H9 (cell line): ENCODE measurements around the gene BLMH. TPM values are rescaled to one million over a fixed set of nuclear protein-coding genes. Genes with fewer than 3 reads are reported as not detected.

Experiments used
- DNase-seq: peaks from one replicate; pipeline ENCODE4 v3.0.0-alpha.2; 2017
- H2AFZ ChIP-seq: one replicate; pipeline ENCODE4 v1.6.1; 2013; ENCODE audit warnings: mild to moderate bottlenecking, low read length, control low read depth, moderate library complexity
- H2AK5ac ChIP-seq: 2 replicates; pipeline ENCODE4 v1.6.1; 2013; ENCODE audit warnings: low read length, control low read depth, mixed read lengths; ENCODE audit not compliant: insufficient read length
- H2BK120ac ChIP-seq: one replicate; pipeline ENCODE4 v1.6.1; 2013; ENCODE audit warnings: low read depth, mild to moderate bottlenecking, low read length, control low read depth, inconsistent platforms; ENCODE audit not compliant: poor library complexity, severe bottlenecking
- H2BK12ac ChIP-seq: 2 replicates; pipeline ENCODE4 v1.6.1; 2013; ENCODE audit warnings: low read length, control low read depth, mixed read lengths, low read depth; ENCODE audit not compliant: insufficient read length
- H2BK15ac ChIP-seq: 2 replicates; pipeline ENCODE4 v1.6.1; 2013; ENCODE audit warnings: low read depth, low read length, control low read depth
- H2BK20ac ChIP-seq: one replicate; pipeline ENCODE4 v1.6.1; 2013; ENCODE audit warnings: low read depth, mild to moderate bottlenecking, low read length, control low read depth, inconsistent platforms; ENCODE audit not compliant: poor library complexity, severe bottlenecking
- H2BK5ac ChIP-seq: 2 replicates; pipeline ENCODE4 v1.6.1; 2013; ENCODE audit warnings: low read length, control low read depth, mixed read lengths; ENCODE audit not compliant: insufficient read length
- H3K14ac ChIP-seq: 2 replicates; pipeline ENCODE4 v1.6.1; 2013; ENCODE audit warnings: low read length, control low read depth; ENCODE audit not compliant: insufficient read depth
- H3K18ac ChIP-seq: 2 replicates; pipeline ENCODE4 v1.6.1; 2013; ENCODE audit warnings: low read depth, mild to moderate bottlenecking, mixed read lengths, low read length, control low read depth; ENCODE audit not compliant: insufficient read length
- H3K23ac ChIP-seq: 2 replicates; pipeline ENCODE4 v1.6.1; 2013; ENCODE audit warnings: low read length, control low read depth, mixed read lengths, low read depth; ENCODE audit not compliant: insufficient read length
- H3K23me2 ChIP-seq: 2 replicates; pipeline ENCODE4 v1.6.1; 2013; ENCODE audit warnings: low read depth, mild to moderate bottlenecking, mixed read lengths, low read length, control low read depth; ENCODE audit not compliant: insufficient read length, poor library complexity, severe bottlenecking
- H3K27ac ChIP-seq: 2 replicates; pipeline ENCODE4 v1.5.1; 2013; ENCODE audit warnings: low read length, control low read depth, mixed read lengths, low read depth; ENCODE audit not compliant: insufficient read length
- H3K27me3 ChIP-seq: 2 replicates; pipeline ENCODE4 v1.6.1; 2013; ENCODE audit warnings: low read length, control low read depth, inconsistent platforms; ENCODE audit not compliant: insufficient read depth
- H3K4ac ChIP-seq: 2 replicates; pipeline ENCODE4 v1.6.1; 2013; ENCODE audit warnings: low read depth, mild to moderate bottlenecking, control low read depth, inconsistent platforms, low read length, moderate library complexity
- H3K4me1 ChIP-seq: 2 replicates; pipeline ENCODE4 v1.6.1; 2013; ENCODE audit warnings: low read length, control low read depth, inconsistent platforms; ENCODE audit not compliant: insufficient read depth
- H3K4me2 ChIP-seq: 2 replicates; pipeline ENCODE4 v1.6.1; 2013; ENCODE audit warnings: low read length, control low read depth, mixed read lengths; ENCODE audit not compliant: insufficient read length, insufficient read depth
- H3K56ac ChIP-seq: 2 replicates; pipeline ENCODE4 v1.6.1; 2013; ENCODE audit warnings: low read depth, mild to moderate bottlenecking, mixed read lengths, low read length, control low read depth; ENCODE audit not compliant: insufficient read length
- H3K79me1 ChIP-seq: 2 replicates; pipeline ENCODE4 v1.6.1; 2013; ENCODE audit warnings: low read depth, mild to moderate bottlenecking, moderate library complexity, low read length, control low read depth, inconsistent platforms; ENCODE audit not compliant: insufficient read depth, poor library complexity, severe bottlenecking
- H3K79me2 ChIP-seq: 2 replicates; pipeline ENCODE4 v1.6.1; 2013; ENCODE audit warnings: low read length, control low read depth, inconsistent platforms; ENCODE audit not compliant: insufficient read depth
- H3K9ac ChIP-seq: 2 replicates; pipeline ENCODE4 v1.6.1; 2013; ENCODE audit warnings: low read length, control low read depth, mixed read lengths; ENCODE audit not compliant: insufficient read length; ENCODE audit errors: extremely low read depth
- H3K9me3 ChIP-seq: one replicate; pipeline ENCODE4 v1.6.1; 2013; ENCODE audit warnings: low read depth, low read length, inconsistent platforms; ENCODE audit not compliant: control insufficient read depth
- H3T11ph ChIP-seq: one replicate; pipeline ENCODE4 v1.6.1; 2013; ENCODE audit warnings: mild to moderate bottlenecking, low read length, control low read depth, inconsistent platforms
- H4K20me1 ChIP-seq: one replicate; pipeline ENCODE4 v1.6.1; 2013; ENCODE audit not compliant: control insufficient read depth, insufficient read length, insufficient read depth
- H4K5ac ChIP-seq: 2 replicates; pipeline ENCODE4 v1.6.1; 2013; ENCODE audit warnings: low read depth, mild to moderate bottlenecking, mixed read lengths, low read length, control low read depth; ENCODE audit not compliant: insufficient read length
- H4K8ac ChIP-seq: replicated peaks from 2 replicates; pipeline ENCODE4 v1.6.1; 2013; ENCODE audit warnings: low read length, control low read depth, mixed read lengths, low read depth; ENCODE audit not compliant: insufficient read length
- H4K91ac ChIP-seq: 2 replicates; pipeline ENCODE4 v1.6.1; 2013; ENCODE audit warnings: low read depth, mild to moderate bottlenecking, moderate library complexity, mixed read lengths, low read length, control low read depth; ENCODE audit not compliant: insufficient read length
- H3K27ac Mint-ChIP-seq, 3 experiments: 2 replicates in 2 of 3; 3 replicates in 1 of 3; pipeline ENCODE4 v1.8.0; 2020 to 2021; ENCODE audit warnings: mixed read lengths in 3 of 3, mild to moderate bottlenecking in 1 of 3, moderate library complexity in 1 of 3
- H3K27me3 Mint-ChIP-seq: 2 replicates; pipeline ENCODE4 v1.8.0; 2021; ENCODE audit warnings: low read depth, mild to moderate bottlenecking, moderate library complexity, mixed read lengths
- H3K36me3 Mint-ChIP-seq, 3 experiments: 2 replicates in 2 of 3; 3 replicates in 1 of 3; pipeline ENCODE4 v1.8.0; 2020 to 2021; ENCODE audit warnings: low read depth in 3 of 3, mixed read lengths in 3 of 3; ENCODE audit not compliant: insufficient read depth in 1 of 3
- H3K4me1 Mint-ChIP-seq, 2 experiments: 2 replicates each; pipeline ENCODE4 v1.8.0; 2020; ENCODE audit warnings: mixed read lengths in 2 of 2
- H3K4me3 Mint-ChIP-seq, 2 experiments: 2 replicates in 1 of 2; 3 replicates in 1 of 2; pipeline ENCODE4 v1.8.0; 2020 to 2021; ENCODE audit warnings: mild to moderate bottlenecking in 2 of 2, mixed read lengths in 2 of 2, moderate library complexity in 1 of 2
- H3K9me3 Mint-ChIP-seq, 2 experiments: 2 replicates in 1 of 2; 3 replicates in 1 of 2; pipeline ENCODE4 v1.8.0; 2020; ENCODE audit warnings: mild to moderate bottlenecking in 2 of 2, mixed read lengths in 2 of 2, moderate library complexity in 1 of 2
- CTCF ChIP-seq: fragments of 200-600 bp; sonication (generic); conservative IDR thresholded peaks from 3 replicates; pipeline ENCODE4 v1.8.0; 2021; ENCODE audit warnings: antibody characterized with exemption, mild to moderate bottlenecking
- WGBS: extraction: QIAGEN DNeasy Blood & Tissue Kit; methylation state at CpG from one replicate; pipeline ENCODE4 v1.1.7; 2013; ENCODE audit warnings: missing lambda C conversion rate, low lambda C conversion rate, mixed read lengths; ENCODE audit not compliant: insufficient read length; ENCODE audit errors: extremely low coverage; 5-methylcytosine and 5-hydroxymethylcytosine counted together
- total RNA-seq: library from RNA; stranded (reverse); gene quantifications from 2 replicates; pipeline ENCODE4 v1.2.1, GENCODE V29; 2021

BLMH gene
- total RNA-seq, 1 experiment from 2014 or later = 74.7 TPM

GRCh38 chr17:30207655-30208054 lies 84.1 kb downstream of the BLMH start:
- no CpG with 5 or more reads among the region's 9 CpGs for WGBS
- no peaks in the 10 kb centered on the region for H3K4me1 ChIP-seq
- H3K9me3 Mint-ChIP-seq = no peaks in the 10 kb centered on the region
- H2AK5ac ChIP-seq = no peak overlapping the region
- no peaks in the 10 kb centered on the region for H3K9me3 ChIP-seq
- no peaks in the 10 kb centered on the region for H4K20me1 ChIP-seq
- no peak overlapping the region for H3K4me2 ChIP-seq
- H2BK5ac ChIP-seq = no peak overlapping the region
- no peak overlapping the region for H3K56ac ChIP-seq
- H2BK15ac ChIP-seq = no peak overlapping the region
- no peak overlapping the region for H4K8ac ChIP-seq
- no peak overlapping the region for H3K14ac ChIP-seq
- H3K36me3 Mint-ChIP-seq = no peaks in the 10 kb centered on the region
- no peak overlapping the region for H4K91ac ChIP-seq
- H3K79me2 ChIP-seq = no peaks in the 10 kb centered on the region
- no peak overlapping the region for H3T11ph ChIP-seq
- H2BK12ac ChIP-seq = no peak overlapping the region
- peak overlapping the region in 2 of 3 experiments; percentile 0 to 62; a peak in 4 of 7 replicates for H3K27ac Mint-ChIP-seq
- H3K27me3 Mint-ChIP-seq = no peaks in the 10 kb centered on the region; the same call in none of the 2 replicates
- no peak overlapping the region for H2AFZ ChIP-seq
- H3K4me3 Mint-ChIP-seq = no peak overlapping the region
- H2BK20ac ChIP-seq = no peak overlapping the region
- no peaks in the 10 kb centered on the region for H3K23me2 ChIP-seq
- no peak overlapping the region for H3K23ac ChIP-seq
- peaks cover 3 to 4% of the 10 kb centered on the region in 2 experiments; a peak in 3 of 4 replicates for H3K4me1 Mint-ChIP-seq
- peak; percentile 26 for DNase-seq
- no peak overlapping the region for H2BK120ac ChIP-seq
- H3K27ac ChIP-seq = no peak overlapping the region
- no peak overlapping the region for H3K4ac ChIP-seq
- no peaks in the 10 kb centered on the region for H3K27me3 ChIP-seq
- no peaks in the 10 kb centered on the region for H3K79me1 ChIP-seq
- H3K18ac ChIP-seq = no peak overlapping the region
- H3K9ac ChIP-seq = no peak overlapping the region
- no peak for TF ChIP-seq CTCF
- no peak overlapping the region for H4K5ac ChIP-seq
